Measurements from ENCODE around the gene NNAT. TPM values are rescaled to one million over a fixed set of nuclear protein-coding genes. Genes with fewer than 3 reads are reported as not detected.

NNAT gene
- total RNA-seq, 1 donor from 2014 or later: not detected

DNA sequence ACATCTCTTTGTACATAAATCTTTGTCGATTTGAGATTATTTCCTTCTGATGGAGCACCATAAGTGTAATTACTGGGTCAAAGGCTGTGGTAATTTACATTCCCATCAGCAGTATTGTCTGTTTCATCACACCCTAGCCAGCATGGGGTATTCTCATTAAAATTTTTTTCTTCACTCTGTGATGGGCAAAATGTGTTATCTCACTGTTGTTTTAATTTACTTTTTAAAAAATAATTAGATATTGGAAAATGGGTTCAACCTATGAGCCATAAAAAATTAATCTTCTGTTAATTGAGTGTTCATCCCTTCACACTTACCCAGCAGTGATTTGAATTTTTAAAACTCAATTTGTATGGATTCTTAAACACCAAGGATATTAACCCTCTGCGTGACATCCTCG is 44.0 kb upstream of the NNAT start:
- H3K4me3 ChIP-seq: no peak overlapping the region
- H3K4me1 ChIP-seq: no peaks in the 10 kb centered on the region
- no peaks in the 10 kb centered on the region for H3K27me3 ChIP-seq
- no peaks in the 10 kb centered on the region for H3K9me3 ChIP-seq
- no peaks in the 10 kb centered on the region for H3K36me3 ChIP-seq
- DNase-seq (ENCODE audit: low spot score in 2 of 2): no peak
- TF ChIP-seq, protein P1, sequence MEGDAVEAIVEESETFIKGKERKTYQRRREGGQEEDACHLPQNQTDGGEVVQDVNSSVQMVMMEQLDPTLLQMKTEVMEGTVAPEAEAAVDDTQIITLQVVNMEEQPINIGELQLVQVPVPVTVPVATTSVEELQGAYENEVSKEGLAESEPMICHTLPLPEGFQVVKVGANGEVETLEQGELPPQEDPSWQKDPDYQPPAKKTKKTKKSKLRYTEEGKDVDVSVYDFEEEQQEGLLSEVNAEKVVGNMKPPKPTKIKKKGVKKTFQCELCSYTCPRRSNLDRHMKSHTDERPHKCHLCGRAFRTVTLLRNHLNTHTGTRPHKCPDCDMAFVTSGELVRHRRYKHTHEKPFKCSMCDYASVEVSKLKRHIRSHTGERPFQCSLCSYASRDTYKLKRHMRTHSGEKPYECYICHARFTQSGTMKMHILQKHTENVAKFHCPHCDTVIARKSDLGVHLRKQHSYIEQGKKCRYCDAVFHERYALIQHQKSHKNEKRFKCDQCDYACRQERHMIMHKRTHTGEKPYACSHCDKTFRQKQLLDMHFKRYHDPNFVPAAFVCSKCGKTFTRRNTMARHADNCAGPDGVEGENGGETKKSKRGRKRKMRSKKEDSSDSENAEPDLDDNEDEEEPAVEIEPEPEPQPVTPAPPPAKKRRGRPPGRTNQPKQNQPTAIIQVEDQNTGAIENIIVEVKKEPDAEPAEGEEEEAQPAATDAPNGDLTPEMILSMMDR (IDR thresholded peaks at IDR 0.05): no peak
- intact Hi-C loops (cut with DNase I): no loop called here
- no peak overlapping the region for H3K27ac ChIP-seq

DNA sequence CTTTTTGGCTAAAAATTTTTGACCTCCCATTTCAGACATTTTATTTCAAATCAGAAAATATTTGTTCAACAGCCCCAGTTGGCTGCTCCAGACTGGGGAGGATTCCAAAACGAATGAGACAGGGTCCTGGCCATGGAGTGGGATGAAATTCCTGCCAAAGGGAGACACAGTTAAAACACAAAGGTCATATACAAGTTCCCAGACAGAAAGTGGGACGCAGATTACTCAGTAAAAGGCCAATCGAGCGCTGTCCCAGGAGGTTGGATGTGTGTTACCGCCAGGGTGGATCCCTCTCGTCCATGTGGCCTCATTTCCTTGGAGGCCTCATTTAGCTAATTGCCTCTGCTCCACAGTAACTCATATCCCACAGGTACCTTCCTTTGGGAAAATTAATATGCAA is 41.8 kb upstream of the NNAT start:
- no peak for DNase-seq (ENCODE audit: low spot score in 2 of 2)
- Histone ChIP-seq H3K4me3 (no peak overlapping the region), H3K36me3 (no peaks in the 10 kb centered on the region), H3K27ac (peak overlapping the region in 1 of 2 donors; percentile 30), H3K27me3 (no peaks in the 10 kb centered on the region), H3K9me3 (no peaks in the 10 kb centered on the region), H3K4me1 (no peaks in the 10 kb centered on the region)
- TF ChIP-seq, protein P1 (IDR thresholded peaks at IDR 0.05): no peak
- intact Hi-C loops (cut with DNase I): no loop called here

DNA sequence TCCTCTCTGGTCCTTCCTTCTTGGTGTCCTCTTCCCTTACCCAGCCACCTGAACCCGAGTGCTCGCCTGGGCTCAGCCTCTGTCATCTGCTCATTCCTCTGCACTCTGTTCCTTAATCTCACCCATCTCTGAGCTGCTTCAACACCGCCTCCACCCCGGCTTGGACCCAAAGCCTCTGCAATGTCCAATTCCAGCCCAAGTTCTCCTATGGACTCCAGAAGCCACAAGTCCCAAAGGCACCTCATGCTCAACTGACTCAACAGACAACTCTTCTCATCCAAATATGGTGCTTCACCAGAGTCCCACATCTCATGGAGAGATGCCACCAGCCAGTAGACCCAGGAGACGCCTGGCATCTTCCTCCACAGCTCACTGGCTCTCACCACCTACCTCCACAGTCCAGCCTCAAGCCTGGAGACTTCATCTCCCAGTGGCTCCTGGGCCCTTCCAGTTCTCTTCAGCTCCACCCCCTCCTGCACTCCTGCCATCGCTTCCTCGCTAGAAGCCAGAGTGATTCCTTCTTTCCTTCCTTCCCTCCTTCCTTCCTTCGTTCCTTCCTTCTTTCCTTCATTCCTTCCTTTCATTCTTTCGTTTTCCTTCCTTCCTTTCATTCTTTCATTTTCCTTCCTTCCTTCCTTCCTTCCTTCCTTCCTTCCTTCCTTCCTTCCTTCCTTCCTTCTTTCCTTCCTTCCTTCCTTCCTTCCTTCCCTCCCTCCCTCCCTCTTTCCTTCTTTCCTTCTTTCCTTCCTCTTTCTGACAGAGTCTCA is 40.9 kb upstream of the NNAT start:
- Histone ChIP-seq H3K27me3 (no peaks in the 10 kb centered on the region), H3K36me3 (no peaks in the 10 kb centered on the region), H3K4me1 (no peaks in the 10 kb centered on the region), H3K4me3 (no peak overlapping the region), H3K9me3 (no peaks in the 10 kb centered on the region), H3K27ac (peak overlapping the region in 1 of 2 donors; percentile 30)
- intact Hi-C loops (cut with DNase I): no loop called here
- no peak for DNase-seq (ENCODE audit: low spot score in 2 of 2)
- TF ChIP-seq, protein P1 (IDR thresholded peaks at IDR 0.05): no peak

DNA sequence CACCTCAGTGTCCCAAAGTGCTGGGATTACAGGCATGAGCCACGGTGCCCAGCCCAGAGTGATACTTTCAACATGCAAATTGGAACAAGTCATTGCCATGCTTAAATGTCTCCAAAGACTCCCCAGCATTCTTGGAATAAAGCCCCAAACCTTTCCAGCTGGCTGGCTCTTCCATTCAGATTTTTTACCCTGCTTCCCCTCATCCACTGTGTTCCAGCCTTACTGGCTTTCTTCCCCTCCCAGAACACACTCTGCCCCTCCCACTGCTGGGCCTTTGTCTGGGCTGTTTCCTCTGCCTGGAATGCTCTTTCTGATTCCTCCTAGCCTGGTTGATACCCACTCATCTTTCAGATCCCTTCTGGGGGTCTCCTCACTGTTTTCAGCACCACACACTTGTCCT is 40.1 kb upstream of the NNAT start:
- H3K27me3 ChIP-seq: no peaks in the 10 kb centered on the region
- DNase-seq (ENCODE audit: low spot score in 2 of 2): no peak
- H3K9me3 ChIP-seq: no peaks in the 10 kb centered on the region
- no peaks in the 10 kb centered on the region for H3K4me1 ChIP-seq
- no peak overlapping the region for H3K4me3 ChIP-seq
- H3K27ac ChIP-seq: no peak overlapping the region
- intact Hi-C loops (cut with DNase I): no loop called here
- TF ChIP-seq, protein P1 (IDR thresholded peaks at IDR 0.05): no peak
- no peaks in the 10 kb centered on the region for H3K36me3 ChIP-seq

DNA sequence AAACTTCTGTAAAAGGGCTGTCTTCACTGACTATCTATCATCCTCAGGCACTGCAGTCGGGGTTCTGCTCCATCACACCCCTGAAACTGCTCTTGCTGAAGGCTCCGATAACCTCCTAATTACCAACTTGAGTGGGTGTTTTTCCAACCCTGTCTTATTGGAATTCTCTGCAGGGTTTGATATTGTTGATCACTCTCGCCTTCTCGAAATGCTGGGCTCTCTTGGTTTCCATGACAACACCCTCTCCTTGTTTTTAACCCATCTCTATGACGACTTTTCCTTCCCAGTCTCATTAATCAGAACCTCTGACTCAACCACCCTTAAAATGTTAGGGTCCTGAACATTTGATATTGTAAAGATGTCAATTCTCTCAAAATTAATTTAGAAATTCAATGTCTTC is 39.4 kb upstream of the NNAT start:
- Histone ChIP-seq H3K9me3 (no peaks in the 10 kb centered on the region), H3K4me1 (no peaks in the 10 kb centered on the region), H3K4me3 (no peak overlapping the region), H3K36me3 (no peaks in the 10 kb centered on the region), H3K27me3 (no peaks in the 10 kb centered on the region), H3K27ac (no peak overlapping the region)
- TF ChIP-seq, protein P1 (IDR thresholded peaks at IDR 0.05): no peak
- intact Hi-C loops (cut with DNase I): no loop called here
- DNase-seq (ENCODE audit: low spot score in 2 of 2): no peak
